GDM1 (cell line): ENCODE measurements around the gene DPP8.
"Not testable (repeated sequence)": the region's sequence is repeated elsewhere in the genome, so short reads cannot be mapped to it uniquely, and the experiment has no call there.

Experiments
- DNase-seq: peaks from one replicate; lab custom pipeline; 2025; lab: John Stamatoyannopoulos, UW

The DPP8 gene

DNA sequence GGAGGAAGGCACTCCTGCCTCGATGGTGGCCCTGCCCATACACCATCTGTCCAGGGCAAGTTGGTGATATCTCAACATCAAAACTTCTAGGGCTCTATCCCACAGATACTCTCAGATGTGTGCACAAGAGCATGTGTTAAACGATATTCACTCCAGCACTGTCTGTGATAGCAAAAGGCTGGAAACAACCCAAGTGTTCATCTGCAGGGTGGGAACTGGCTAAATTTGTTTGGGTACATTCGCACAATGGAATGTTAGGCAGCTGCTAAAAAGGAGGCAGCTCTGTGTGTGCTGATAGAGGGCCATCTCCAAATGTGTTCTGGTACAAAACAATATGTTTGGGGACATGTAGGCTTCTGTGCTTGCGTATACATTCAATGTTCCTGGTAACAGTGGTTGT lies 114.5 kb downstream of the DPP8 start:
- no peak for DNase-seq

GRCh38 chr15:65401611-65402240 lies 115.8 kb downstream of the DPP8 start:
- DNase-seq, result no peak

DNA sequence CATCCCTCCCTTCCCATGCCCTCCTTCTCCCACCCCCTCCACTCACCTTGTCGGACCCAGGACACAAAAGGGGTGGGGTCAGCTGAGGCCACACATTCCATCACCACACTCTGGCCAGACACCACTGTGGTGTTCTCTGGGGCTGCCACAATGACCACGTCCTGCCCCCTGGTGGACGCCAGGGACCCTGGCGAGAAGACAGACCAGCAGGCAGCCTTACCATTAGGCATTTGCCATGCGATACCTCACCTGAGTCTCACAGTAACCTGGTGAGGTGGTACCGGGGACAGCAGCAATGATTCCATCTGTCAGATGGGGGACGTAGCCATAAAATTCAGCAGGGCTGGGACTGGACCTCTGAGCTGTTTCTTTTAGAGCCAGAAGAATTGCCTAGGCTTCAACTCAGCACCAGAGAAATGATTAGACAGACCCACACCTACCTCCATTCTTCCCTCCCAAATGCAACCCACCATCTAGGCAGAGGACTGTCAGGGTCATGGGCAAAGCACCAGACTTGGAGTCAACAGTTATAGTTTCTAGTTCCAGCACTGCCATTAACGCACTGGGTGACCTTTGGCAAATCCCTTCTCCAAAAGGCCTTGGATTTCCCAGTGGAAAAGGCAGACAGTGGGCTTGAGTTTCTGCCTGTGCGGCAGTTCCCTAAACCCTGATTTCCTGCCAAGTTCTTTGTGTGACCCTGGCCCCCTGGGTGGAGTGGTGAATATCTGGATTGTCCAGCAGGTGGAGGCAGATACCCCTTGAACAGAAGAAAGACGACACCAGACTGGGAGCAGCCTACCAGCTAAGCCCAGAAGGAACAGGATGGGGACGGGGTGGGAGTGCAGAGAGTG lies 116.5 kb downstream of the DPP8 start:
- peak; percentile 68 for DNase-seq

GRCh38 chr15:65399997-65400396 lies 117.5 kb downstream of the DPP8 start:
- no peak for DNase-seq

GRCh38 chr15:65399001-65399706 lies 118.3 kb downstream of the DPP8 start:
- no peak for DNase-seq

- DNase-seq, result not testable (repeated sequence)
Measured at GRCh38 chr15:65398486-65398885, 119.0 kb downstream of the DPP8 start.

DNA sequence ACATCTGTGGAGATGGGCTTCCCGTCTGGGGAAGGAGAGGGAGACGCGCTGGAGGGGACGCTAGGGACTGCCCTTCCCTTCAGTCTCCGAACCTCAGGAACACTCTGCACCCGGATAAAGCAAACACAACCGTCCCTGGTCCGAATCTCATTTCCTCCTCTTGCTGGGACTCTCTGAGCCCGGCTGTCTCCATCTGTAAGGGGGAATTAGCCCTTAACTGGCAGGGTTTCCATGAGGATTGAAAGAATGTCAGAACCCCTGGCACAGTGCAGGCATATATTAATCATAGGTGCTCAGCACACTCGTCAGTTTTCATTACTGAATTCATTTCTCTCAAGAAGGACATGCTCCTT lies 120.5 kb downstream of the DPP8 start:
- DNase-seq, result no peak

DNA sequence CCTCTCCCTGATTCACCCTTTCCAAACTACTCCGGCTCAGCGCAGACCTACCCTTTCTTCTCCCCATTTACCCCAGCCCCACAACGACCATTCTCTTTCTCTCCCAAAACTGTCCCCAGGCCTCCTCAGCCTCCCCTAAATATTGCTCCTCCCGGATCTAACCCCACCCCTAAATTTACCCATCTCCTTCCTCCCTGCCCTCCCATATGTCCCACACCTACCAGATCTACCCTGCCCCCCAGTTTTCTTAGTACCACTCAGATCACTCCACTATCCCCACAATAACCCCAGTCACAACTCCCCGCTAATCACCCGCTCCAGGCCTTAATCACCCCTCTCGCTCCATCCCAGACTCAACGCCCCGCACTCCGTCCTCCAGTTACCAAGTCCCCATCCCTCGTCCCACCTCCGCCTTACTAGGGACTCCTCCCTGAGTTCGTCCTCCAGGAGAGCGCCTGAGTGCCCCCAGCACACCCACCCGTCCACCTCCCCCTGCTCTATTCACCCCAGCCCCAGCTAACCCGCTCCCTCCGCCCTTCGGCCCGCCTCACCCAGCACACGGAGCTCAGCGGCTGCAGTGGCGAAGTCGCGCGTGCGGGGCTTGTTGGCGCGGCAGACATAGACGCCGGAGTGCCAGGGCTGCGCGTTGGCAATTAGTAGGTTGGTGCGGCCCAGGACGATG lies 121.1 kb downstream of the DPP8 start:
- DNase-seq, result no peak

DNA sequence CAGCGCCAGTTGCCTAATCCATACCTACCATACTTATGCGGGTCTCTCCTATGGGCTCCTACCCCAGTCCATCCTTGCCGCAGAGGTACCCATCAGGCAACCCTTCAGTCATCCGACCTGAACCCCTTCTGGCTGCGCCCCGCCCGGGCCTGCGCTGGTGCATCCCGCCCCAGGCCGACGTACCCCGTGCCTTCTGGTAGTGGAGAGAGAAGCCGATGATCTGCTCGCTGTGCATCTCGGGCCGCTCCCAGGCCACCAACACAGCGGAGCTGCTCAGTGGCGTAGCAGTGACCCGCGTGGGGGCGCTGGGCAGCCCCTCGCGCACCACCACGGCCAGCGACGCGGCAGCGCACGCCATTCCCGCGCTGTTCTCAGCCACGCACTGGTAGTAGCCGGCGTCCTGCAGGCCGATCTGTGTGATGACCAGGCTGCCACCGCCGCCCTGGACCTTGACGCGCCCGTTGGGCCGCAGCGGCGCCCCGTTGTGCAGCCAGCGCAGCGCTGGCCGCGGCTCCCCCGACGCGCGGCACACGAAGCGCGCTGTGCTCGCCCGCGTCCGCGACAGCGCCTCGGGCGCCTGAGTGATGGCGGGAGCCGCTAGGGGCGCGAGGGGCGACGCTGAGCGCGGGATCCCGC lies 121.8 kb downstream of the DPP8 start:
- DNase-seq, result no peak

DNA sequence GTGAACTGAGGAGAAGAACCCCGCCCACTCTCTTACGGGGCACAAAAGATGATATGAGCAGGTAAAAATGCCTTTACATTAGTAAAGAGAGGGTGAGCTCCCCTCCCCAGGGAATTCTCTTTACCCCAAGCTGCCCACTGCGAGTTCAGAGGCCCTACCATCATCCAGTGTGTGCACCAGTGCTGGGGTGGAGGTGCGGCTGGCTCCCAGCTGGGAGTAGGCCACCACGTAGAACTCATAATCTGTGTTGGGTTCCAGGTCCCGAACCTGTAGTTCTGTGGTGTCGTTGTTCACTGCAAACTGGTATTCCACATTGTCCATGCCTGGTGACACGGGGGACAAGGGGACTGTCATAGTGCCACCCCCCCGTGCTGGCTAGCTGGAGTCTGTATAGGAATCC lies 122.6 kb downstream of the DPP8 start:
- no peak for DNase-seq

DNA sequence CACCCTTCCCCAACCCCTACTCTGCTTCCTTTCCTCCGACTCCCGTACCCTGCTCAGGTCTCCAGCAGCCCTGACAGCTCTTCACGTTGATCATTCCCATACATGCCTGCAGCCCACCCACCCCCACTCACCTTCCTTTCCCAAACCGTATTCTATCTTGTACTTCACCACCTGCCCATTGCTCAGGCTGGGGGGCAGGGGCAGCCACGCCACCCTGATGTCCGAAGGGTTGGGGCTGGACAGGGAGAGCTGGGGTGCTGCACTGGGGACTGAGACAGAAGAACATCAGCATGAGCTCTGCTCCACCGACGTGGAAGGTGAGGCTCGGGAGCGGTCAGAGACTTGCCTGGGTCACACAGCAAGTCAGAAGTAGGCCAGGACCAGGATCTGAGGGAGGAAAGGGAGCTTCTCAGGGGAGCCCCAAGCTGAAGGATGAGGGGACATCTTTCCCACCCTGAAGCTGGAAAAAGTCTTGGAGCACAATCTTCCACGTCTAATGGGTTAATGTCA lies 123.2 kb downstream of the DPP8 start:
- DNase-seq, result no peak

DNA sequence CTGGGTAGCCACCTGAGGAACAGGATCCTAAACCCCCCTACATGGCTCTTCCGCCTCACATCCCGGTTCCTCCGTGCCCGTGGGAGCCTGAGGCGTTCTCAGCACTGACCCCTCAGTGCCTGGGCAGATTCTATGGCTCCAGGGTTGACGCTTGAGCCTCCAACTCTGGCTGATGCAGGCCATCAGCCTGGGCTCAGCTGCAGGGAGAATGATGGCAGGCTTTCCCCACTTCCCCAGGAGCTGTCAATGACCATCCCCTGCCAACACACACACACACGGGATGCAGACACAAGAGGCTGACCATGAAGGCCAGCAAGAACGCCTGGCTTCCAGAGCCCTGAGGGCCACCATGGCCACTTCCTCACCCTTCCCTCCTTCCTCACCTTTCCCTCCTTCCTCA lies 123.9 kb downstream of the DPP8 start:
- no peak for DNase-seq

- DNase-seq, result no peak
Measured at GRCh38 chr15:65393091-65393490, 124.4 kb downstream of the DPP8 start.
